K562 (cell line): ENCODE measurements around the gene ACSBG1. TPM values are rescaled to one million over a fixed set of nuclear protein-coding genes. Genes with fewer than 3 reads are reported as not detected.

Source experiments
- E2F3 ChIP-seq: fragments of 250-450 bp; sonication (Bioruptor Pico); IDR thresholded peaks from 2 replicates; pipeline ENCODE4 v1.4.0; 2020; ENCODE audit warnings: mild to moderate bottlenecking
- MAZ ChIP-seq, 2 experiments: fragments of 450-650 bp in 1 of 2; sonication (generic) in 1 of 2; formaldehyde crosslinking; IDR thresholded peaks in 1 of 2; conservative IDR thresholded peaks in 1 of 2; 2 replicates each; pipeline versions ENCODE4 v1.4.0 to v1.5.0; 2020; ENCODE audit warnings: mild to moderate bottlenecking in 1 of 2, missing genetic modification reagents in 1 of 2
- MEIS2 ChIP-seq: fragments of 450-650 bp; IDR thresholded peaks from 2 replicates; pipeline ENCODE4 v1.6.1; 2014; ENCODE audit warnings: mild to moderate bottlenecking; ENCODE audit not compliant: partially characterized antibody
- MTF1 ChIP-seq: fragments of 250-450 bp; sonication (Bioruptor Pico); IDR thresholded peaks from 2 replicates; pipeline ENCODE4 v1.9.0; 2021; ENCODE audit warnings: moderate library complexity, mild to moderate bottlenecking, inconsistent platforms, borderline replicate concordance
- NCOA4 ChIP-seq: fragments of 450-650 bp; IDR thresholded peaks from 2 replicates; pipeline ENCODE4 v1.6.1; 2018; ENCODE audit warnings: mild to moderate bottlenecking; ENCODE audit not compliant: partially characterized antibody
- NR2C1 ChIP-seq, 2 experiments: fragments of 450-650 bp; IDR thresholded peaks; 2 replicates each; pipeline ENCODE4 v1.6.1; 2017; ENCODE audit warnings: mild to moderate bottlenecking in 2 of 2, antibody characterized with exemption in 1 of 2, inconsistent platforms in 1 of 2, missing compliant biosample characterization in 1 of 2, missing genetic modification characterization in 1 of 2
- NR2C2 ChIP-seq, 2 experiments: fragments of 200-800 bp in 1 of 2; sonication (Bioruptor generic) in 1 of 2; sonication (generic) in 1 of 2; formaldehyde crosslinking in 1 of 2; IDR thresholded peaks; 2 replicates each; pipeline versions ENCODE4 v1.6.1 to v1.8.0; 2016 to 2022; ENCODE audit warnings: mild to moderate bottlenecking in 1 of 2, missing compliant biosample characterization in 1 of 2, missing genetic modification characterization in 1 of 2, missing genetic modification reagents in 1 of 2
- SIN3A ChIP-seq, 2 experiments: fragments of 150-350 bp in 1 of 2; IDR thresholded peaks; 2 replicates each; pipeline ENCODE4 v1.6.1; 2011 to 2016; ENCODE audit warnings: borderline replicate concordance in 2 of 2, low read depth in 2 of 2, low read length in 2 of 2, mild to moderate bottlenecking in 2 of 2, moderate library complexity in 2 of 2; ENCODE audit not compliant: control insufficient read depth in 1 of 2
- SLC30A9 ChIP-seq: fragments of 250-450 bp; sonication (Bioruptor Pico); IDR thresholded peaks from 2 replicates; pipeline ENCODE4 v1.8.0; 2022; ENCODE audit warnings: mild to moderate bottlenecking, moderate library complexity
- SMARCA4 ChIP-seq: fragments of 450-650 bp; IDR thresholded peaks from 2 replicates; pipeline ENCODE4 v1.6.1; 2016
- ZFPM2 ChIP-seq: fragments of 250-450 bp; sonication (Bioruptor Pico); IDR thresholded peaks from 2 replicates; pipeline ENCODE4 v1.5.1; 2022; ENCODE audit warnings: mild to moderate bottlenecking
- ZNF445 ChIP-seq: fragments of 250-450 bp; sonication (Bioruptor Pico); IDR thresholded peaks from 2 replicates; pipeline ENCODE4 v1.4.0; 2020; ENCODE audit warnings: low read depth, mild to moderate bottlenecking, moderate library complexity
- ZNF586 ChIP-seq: fragments of 450-650 bp; formaldehyde crosslinking; conservative IDR thresholded peaks from 2 replicates; pipeline ENCODE4 v1.4.0; 2020; ENCODE audit warnings: mild to moderate bottlenecking, moderate library complexity
- polyA plus RNA-seq, 8 experiments: library from polyadenylated mRNA; depleted of rRNA in 4 of 8; stranded (reverse) in 5 of 8; unstranded in 3 of 8; fragments of >200 nt; fragmentation: Nextera tagmentation in 2 of 8; fragmentation: Illumina TruSeq in 1 of 8; extraction: Ambion mirVana in 2 of 8; extraction: Trizol in 1 of 8; gene quantifications; 2 replicates each; pipeline versions ENCODE4 v1.2.1 to v1.2.3, GENCODE V29; 2011 to 2014; ENCODE audit warnings: inconsistent platforms in 1 of 8, missing spikeins in 1 of 8
- total RNA-seq, 7 experiments: library from RNA; depleted of rRNA in 6 of 7; stranded (reverse); fragments of >200 nt in 6 of 7; fragmentation: Illumina TruSeq in 2 of 7; extraction: Trizol in 2 of 7; gene quantifications; 2 replicates each; pipeline versions ENCODE4 v1.2.1 to v1.2.3, GENCODE V29; 2011 to 2021; ENCODE audit warnings: low replicate concordance in 1 of 7
- TF ChIP-seq, protein P1 (sequence below): fragments of 450-650 bp; IDR thresholded peaks from 2 replicates; pipeline ENCODE4 v1.6.1; 2018; ENCODE audit warnings: mild to moderate bottlenecking, low read depth; ENCODE audit not compliant: partially characterized antibody
- TF ChIP-seq, protein P2 (sequence below): sonication (generic); formaldehyde crosslinking; IDR thresholded peaks from 2 replicates; pipeline ENCODE4 v1.8.0; 2022; ENCODE audit warnings: mild to moderate bottlenecking, missing genetic modification reagents
- TF ChIP-seq, protein P3 (sequence below): sonication (generic); formaldehyde crosslinking; IDR thresholded peaks from 2 replicates; pipeline ENCODE4 v1.8.0; 2022; ENCODE audit warnings: mild to moderate bottlenecking, missing genetic modification reagents
- TF ChIP-seq, protein P4 (sequence below): fragments of 450-650 bp; formaldehyde crosslinking; IDR thresholded peaks from 2 replicates; pipeline ENCODE4 v1.4.0; 2022; ENCODE audit warnings: missing genetic modification characterization
- TF ChIP-seq, protein P5 (sequence below): fragments of 450-650 bp; IDR thresholded peaks from 2 replicates; pipeline ENCODE4 v1.6.1; 2017; ENCODE audit warnings: antibody characterized with exemption, mild to moderate bottlenecking

Gene ACSBG1
- total and polyA plus RNA-seq, 9 of the 15 experiments (the other 6 are each of a cell fraction or from before 2014, with no cell fraction given) = 0.36 to 6.4 (median 2.5) TPM

DNA sequence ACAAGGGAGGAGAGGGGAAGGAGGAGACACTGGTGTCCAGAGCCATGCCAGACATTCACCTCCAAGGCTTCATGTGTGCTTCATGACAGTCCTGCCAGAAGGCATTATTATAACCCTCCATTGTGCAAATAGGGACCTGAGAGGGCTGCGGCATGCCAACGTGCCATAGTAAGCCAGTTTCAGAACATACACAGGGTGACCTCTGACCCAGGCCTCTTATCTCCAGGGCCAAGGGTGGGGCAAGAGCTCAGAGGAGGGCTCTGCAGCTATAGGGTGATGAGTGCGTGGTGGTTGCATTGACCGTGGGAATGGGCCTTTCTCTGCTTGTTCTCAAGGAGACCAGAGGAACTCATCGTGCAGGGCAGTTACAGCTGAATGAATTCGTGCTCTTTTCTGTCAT lies 9.7 kb upstream of the ACSBG1 start (continued):
- TF ChIP-seq NR2C2 (CRISPR knock-in tag; IDR thresholded peaks at IDR 0.05) (peak; percentile 90), NR2C2 (tag; IDR thresholded peaks at IDR 0.05) (peak; percentile 92), MAZ (CRISPR knock-in tag; conservative IDR thresholded peaks at IDR 0.05 in 1 of 2, IDR thresholded peaks at IDR 0.05 in 1 of 2) (peak; percentile 63 to 66; a peak in 3 of 4 replicates), E2F3 (no peak), SMARCA4 (no peak), SLC30A9 (CRISPR knock-in tag) (no peak), MTF1 (no peak), ZNF445 (CRISPR knock-in tag) (no peak), NR2C1 (IDR thresholded peaks at IDR 0.05) (peak; percentile 94), NR2C1 (tag; IDR thresholded peaks at IDR 0.05) (peak; percentile 95), SIN3A (IDR thresholded peaks at IDR 0.05; ENCODE audit: borderline replicate concordance in 2 of 2, control insufficient read depth in 1 of 2, low read depth in 2 of 2, low read length in 2 of 2) (no peak), NCOA4 (no peak), ZNF586 (CRISPR knock-in tag) (no peak), MEIS2 (no peak), ZFPM2 (CRISPR knock-in tag) (no peak)
- TF ChIP-seq, protein P1, sequence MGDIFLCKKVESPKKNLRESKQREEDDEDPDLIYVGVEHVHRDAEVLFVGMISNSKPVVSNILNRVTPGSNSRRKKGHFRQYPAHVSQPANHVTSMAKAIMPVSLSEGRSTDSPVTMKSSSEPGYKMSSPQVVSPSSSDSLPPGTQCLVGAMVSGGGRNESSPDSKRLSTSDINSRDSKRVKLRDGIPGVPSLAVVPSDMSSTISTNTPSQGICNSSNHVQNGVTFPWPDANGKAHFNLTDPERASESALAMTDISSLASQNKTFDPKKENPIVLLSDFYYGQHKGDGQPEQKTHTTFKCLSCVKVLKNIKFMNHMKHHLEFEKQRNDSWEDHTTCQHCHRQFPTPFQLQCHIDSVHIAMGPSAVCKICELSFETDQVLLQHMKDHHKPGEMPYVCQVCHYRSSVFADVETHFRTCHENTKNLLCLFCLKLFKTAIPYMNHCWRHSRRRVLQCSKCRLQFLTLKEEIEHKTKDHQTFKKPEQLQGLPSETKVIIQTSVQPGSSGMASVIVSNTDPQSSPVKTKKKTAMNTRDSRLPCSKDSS = no peak
- TF ChIP-seq, protein P2, sequence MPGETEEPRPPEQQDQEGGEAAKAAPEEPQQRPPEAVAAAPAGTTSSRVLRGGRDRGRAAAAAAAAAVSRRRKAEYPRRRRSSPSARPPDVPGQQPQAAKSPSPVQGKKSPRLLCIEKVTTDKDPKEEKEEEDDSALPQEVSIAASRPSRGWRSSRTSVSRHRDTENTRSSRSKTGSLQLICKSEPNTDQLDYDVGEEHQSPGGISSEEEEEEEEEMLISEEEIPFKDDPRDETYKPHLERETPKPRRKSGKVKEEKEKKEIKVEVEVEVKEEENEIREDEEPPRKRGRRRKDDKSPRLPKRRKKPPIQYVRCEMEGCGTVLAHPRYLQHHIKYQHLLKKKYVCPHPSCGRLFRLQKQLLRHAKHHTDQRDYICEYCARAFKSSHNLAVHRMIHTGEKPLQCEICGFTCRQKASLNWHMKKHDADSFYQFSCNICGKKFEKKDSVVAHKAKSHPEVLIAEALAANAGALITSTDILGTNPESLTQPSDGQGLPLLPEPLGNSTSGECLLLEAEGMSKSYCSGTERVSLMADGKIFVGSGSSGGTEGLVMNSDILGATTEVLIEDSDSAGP (CRISPR knock-in tag) = no peak
- TF ChIP-seq, protein P3, sequence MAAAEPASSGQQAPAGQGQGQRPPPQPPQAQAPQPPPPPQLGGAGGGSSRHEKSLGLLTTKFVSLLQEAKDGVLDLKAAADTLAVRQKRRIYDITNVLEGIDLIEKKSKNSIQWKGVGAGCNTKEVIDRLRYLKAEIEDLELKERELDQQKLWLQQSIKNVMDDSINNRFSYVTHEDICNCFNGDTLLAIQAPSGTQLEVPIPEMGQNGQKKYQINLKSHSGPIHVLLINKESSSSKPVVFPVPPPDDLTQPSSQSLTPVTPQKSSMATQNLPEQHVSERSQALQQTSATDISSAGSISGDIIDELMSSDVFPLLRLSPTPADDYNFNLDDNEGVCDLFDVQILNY (CRISPR knock-in tag) = no peak
- TF ChIP-seq, protein P4, sequence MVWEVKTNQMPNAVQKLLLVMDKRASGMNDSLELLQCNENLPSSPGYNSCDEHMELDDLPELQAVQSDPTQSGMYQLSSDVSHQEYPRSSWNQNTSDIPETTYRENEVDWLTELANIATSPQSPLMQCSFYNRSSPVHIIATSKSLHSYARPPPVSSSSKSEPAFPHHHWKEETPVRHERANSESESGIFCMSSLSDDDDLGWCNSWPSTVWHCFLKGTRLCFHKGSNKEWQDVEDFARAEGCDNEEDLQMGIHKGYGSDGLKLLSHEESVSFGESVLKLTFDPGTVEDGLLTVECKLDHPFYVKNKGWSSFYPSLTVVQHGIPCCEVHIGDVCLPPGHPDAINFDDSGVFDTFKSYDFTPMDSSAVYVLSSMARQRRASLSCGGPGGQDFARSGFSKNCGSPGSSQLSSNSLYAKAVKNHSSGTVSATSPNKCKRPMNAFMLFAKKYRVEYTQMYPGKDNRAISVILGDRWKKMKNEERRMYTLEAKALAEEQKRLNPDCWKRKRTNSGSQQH (CRISPR knock-in tag) = no peak
- TF ChIP-seq, protein P5, sequence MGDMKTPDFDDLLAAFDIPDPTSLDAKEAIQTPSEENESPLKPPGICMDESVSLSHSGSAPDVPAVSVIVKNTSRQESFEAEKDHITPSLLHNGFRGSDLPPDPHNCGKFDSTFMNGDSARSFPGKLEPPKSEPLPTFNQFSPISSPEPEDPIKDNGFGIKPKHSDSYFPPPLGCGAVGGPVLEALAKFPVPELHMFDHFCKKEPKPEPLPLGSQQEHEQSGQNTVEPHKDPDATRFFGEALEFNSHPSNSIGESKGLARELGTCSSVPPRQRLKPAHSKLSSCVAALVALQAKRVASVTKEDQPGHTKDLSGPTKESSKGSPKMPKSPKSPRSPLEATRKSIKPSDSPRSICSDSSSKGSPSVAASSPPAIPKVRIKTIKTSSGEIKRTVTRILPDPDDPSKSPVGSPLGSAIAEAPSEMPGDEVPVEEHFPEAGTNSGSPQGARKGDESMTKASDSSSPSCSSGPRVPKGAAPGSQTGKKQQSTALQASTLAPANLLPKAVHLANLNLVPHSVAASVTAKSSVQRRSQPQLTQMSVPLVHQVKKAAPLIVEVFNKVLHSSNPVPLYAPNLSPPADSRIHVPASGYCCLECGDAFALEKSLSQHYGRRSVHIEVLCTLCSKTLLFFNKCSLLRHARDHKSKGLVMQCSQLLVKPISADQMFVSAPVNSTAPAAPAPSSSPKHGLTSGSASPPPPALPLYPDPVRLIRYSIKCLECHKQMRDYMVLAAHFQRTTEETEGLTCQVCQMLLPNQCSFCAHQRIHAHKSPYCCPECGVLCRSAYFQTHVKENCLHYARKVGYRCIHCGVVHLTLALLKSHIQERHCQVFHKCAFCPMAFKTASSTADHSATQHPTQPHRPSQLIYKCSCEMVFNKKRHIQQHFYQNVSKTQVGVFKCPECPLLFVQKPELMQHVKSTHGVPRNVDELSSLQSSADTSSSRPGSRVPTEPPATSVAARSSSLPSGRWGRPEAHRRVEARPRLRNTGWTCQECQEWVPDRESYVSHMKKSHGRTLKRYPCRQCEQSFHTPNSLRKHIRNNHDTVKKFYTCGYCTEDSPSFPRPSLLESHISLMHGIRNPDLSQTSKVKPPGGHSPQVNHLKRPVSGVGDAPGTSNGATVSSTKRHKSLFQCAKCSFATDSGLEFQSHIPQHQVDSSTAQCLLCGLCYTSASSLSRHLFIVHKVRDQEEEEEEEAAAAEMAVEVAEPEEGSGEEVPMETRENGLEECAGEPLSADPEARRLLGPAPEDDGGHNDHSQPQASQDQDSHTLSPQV = peak; percentile 86
